Upper lobe of left lung (tissue), 4 donors: ENCODE results near the gene PSAPL1.

Experiments used
- CTCF ChIP-seq, 6 experiments: fragments of 450-650 bp in 4 of 6; fragments of 200-600 bp in 2 of 6; sonication (generic) in 2 of 6; IDR thresholded peaks; one replicate each; pipeline ENCODE4 v1.5.1; 2016 to 2019; ENCODE audit warnings: antibody characterized with exemption in 6 of 6
- POLR2A ChIP-seq, 4 donors: fragments of 450-650 bp; IDR thresholded peaks; one replicate each; pipeline ENCODE4 v1.5.1; 2016 to 2017; ENCODE audit warnings: antibody characterized with exemption in 4 of 4, mild to moderate bottlenecking in 2 of 4
- POLR2AphosphoS5 ChIP-seq, 2 donors: sonication (generic); formaldehyde crosslinking; IDR thresholded peaks; one replicate each; pipeline ENCODE4 v1.5.1; 2017; ENCODE audit warnings: antibody characterized with exemption in 2 of 2

GRCh38 chr4:7463566-7464258, 29.0 kb upstream of the PSAPL1 start:
- TF ChIP-seq CTCF (IDR thresholded peaks at IDR 0.05) (no peak), POLR2A (IDR thresholded peaks at IDR 0.05) (no peak), POLR2AphosphoS5 (IDR thresholded peaks at IDR 0.05) (no peak)
